ENCODE results near the gene PLIN3.
A peak's percentile ranks its signal among the peaks of the same experiment; 100 is the strongest.
"Not testable (repeated sequence)": the region's sequence is repeated elsewhere in the genome, so short reads cannot be mapped to it uniquely, and the experiment has no call there.

PLIN3 gene, protein sequence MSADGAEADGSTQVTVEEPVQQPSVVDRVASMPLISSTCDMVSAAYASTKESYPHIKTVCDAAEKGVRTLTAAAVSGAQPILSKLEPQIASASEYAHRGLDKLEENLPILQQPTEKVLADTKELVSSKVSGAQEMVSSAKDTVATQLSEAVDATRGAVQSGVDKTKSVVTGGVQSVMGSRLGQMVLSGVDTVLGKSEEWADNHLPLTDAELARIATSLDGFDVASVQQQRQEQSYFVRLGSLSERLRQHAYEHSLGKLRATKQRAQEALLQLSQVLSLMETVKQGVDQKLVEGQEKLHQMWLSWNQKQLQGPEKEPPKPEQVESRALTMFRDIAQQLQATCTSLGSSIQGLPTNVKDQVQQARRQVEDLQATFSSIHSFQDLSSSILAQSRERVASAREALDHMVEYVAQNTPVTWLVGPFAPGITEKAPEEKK

DNA sequence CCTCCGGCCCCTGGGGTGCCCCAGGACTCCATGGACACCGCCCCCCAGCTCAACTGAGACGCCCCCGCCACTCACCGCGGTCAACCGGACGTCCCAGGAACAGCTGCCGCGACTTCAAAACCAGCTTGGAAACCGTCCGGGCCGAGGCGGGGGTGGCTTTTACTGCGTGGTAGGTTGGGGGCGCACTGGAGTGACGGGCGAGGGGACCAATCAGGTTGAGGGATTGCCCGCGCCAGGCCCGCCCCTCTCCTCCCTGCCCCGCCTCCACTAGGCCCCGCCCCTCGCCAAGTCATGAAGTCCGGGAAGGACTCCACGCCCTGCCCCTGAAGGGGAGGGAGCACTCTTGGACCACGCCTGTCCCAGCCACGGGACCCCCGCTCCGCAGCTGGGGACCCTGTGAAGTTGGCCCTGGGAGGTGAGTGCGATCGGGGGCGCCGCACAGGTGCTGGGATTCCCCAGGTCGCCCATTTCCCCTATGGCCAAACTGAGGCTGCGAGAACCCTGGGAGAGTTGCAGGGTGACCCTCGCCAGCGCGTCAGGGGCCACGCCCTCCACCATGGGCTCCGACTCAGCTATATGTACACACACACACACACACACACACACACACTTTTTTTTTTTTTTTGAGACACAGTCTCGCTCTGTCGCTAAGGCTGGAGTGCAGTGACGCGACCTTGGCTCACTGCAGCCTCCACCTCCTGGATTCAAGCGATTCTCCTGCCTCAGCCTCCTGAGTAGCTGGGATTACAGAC lies at the start of gene PLIN3:
Gene PLIN3 (minus strand): TSS at position 134 of the 752 bp plus-strand sequence. CDS start 6,273 bp downstream, outside the sequence.
- DNase-seq (ENCODE audit: low spot score), result peak; percentile 90

DNA sequence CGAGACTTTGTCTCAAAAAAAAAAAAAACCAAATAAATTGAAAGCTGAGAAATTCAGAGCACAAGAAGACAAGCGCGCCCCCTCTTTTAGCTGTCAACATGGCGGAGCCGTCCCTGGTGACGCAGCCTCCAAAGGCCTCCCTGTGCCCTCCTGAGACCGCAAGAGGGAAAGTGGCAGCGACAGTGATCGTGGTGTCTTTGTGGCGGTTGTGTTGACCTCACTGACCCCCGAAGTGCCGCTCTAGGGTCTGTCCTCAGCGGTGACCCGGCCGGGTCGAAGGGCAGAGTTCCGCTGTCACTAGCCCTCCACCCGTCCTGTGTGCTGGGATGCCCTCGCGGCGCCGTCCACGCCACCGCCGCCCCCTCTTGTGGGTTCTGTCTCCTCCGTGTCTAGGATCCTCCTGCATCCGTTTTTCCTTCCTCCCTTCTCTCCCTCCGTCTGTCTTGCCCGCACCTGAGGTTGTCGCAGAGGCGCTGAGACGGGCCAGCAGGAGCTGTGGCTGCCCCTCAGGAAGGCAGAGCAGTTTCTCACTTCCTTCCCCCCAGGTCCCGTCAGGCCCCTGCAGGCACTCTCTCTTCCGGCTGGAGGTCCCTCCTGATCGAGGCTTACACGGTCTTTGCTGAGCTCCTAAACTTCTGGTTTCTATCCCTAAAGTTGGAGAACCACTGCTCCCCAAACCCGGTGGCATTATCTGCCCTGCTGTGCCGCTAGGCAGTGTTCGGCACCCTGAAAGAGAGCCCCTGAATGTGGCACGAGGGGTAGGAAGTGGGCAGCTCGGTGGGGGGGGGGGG lies 49.0 kb upstream of the PLIN3 start:
- DNase-seq (ENCODE audit: low spot score), result peak; percentile 45

DNA sequence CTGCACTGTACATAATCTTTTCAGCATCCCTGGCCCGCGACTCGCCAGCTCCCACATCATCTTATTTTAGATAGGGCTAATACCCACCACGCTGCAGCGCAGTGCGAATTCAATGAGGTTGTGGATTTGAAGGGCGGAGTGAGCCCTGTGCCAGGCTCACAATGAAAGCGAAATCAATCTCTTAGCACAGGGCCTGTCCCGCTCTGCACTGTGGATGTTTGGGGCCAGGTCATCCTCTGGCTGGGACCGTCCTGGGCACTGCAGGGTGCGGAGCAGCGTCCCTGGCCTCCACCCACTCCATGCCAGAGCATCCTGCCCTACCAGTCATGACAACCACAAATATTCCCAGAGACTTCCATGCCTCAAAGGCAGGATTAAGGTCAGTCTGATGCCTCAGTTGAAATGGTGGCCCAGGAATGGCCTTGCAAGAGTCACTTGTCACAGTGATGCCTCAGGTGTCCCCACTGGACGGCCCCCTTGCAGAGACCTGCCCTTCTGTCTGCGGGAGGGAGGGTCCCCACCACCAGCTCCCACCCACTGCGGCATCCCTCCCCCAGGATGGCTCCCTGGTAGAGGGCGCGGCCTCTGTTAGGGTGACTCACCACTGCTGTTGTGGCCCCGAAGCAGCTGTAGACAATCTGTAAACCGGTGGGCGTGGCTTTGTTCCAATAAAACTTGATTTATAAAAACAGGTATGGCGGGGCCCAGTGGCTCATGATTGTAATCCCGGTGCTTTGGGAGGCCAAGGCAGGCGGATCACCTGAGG lies 47.5 kb upstream of the PLIN3 start:
- DNase-seq (ENCODE audit: low spot score), result peak; percentile 86

DNA sequence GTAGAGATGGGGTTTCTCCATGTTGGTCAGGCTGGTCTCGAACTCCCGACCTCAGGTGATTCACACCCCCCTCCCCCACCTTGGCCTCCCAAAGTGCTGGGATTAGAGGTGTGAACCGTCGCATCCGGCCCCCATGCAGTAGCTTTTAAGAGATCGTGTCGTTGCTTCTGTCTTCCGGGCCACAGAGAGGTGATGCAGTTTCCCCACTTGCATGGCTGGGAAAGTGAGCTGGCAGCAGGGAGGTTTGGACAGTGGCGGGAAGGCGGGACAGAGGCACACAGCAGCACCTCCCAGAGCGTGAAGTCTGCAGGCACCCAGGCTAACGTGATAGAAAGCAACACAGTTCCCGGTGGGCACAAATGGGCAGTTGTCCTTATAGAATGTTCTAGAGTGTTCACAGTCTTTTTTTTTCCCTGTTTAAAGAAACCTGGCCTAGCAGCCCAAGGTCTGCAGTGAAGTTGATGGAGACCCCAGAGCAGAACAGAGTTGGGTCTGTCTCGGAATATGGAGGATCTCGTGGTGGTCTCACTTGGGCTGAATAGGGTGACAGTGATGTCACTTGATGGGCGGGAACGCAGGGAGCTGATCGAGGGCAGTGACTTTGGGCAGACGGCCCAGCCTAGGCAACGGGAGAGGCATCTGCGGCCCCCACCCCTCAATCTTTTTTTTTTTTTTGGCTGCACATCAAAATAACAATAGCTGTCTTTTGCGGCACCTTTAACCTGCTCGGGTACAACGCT lies 46.7 kb upstream of the PLIN3 start:
- peak; percentile 47 for DNase-seq (ENCODE audit: low spot score)

DNA sequence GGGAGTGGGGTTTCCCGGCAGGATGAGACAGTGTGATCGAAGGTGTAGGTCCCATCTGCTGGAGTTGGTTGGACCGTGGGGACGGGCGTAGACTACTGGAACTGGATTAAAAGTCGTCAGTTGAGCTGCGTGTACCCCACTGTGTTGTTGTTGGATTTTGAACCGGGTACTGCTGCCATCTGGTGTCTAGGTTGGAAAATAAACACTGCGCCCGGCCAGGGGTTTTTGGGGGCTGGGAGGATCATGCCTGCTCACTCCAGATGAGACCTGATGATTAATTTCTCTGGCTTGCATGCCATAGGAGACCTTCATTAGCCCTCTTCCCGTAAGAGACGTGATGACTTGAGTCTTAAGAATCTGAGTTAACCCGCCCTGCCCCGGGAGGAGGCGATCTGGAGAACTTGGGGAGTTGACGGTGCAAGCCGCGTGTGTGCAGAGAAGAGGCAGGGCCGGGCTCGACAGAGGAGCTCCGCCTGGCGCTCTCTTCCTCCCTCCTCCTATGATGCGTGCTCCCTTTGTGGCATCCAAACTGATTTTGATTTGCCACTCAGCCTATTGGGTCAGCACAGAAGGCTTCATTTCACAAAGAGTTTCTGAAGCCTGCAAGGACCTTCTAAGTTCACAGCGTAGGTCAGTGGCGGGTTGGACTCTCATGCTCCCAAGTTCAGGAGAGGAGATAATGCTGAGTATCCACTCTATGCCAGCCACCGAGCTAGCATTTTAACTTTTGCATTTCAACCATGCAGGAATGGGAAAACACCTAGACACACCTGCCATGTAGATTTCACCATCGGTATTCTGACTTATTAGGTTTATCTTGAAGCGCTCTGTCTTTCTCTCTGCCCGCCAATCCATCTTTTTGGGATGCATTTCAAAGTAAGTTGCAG lies 44.6 kb upstream of the PLIN3 start:
- peak; percentile 80 for DNase-seq (ENCODE audit: low spot score)

DNA sequence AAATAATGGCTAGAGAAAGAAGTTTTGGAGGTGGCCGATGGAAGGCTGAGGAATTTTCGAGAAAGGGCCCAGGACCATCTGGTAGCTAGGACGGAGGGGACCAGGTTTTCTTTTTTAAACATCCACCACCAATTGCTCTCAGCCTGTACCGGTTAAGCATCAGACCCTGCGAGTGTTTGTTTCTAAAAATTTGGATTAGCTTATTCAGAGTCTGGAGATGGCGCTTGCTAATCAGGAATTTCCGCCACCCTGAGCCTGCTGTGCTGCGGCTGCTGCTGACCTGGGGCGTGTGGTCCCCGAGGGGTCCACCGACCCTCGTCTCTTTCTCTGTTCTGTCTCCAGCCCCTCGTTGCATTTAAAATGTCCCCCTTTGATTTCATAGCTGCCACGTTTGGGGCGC lies 43.8 kb upstream of the PLIN3 start:
- DNase-seq (ENCODE audit: low spot score), result no peak

DNA sequence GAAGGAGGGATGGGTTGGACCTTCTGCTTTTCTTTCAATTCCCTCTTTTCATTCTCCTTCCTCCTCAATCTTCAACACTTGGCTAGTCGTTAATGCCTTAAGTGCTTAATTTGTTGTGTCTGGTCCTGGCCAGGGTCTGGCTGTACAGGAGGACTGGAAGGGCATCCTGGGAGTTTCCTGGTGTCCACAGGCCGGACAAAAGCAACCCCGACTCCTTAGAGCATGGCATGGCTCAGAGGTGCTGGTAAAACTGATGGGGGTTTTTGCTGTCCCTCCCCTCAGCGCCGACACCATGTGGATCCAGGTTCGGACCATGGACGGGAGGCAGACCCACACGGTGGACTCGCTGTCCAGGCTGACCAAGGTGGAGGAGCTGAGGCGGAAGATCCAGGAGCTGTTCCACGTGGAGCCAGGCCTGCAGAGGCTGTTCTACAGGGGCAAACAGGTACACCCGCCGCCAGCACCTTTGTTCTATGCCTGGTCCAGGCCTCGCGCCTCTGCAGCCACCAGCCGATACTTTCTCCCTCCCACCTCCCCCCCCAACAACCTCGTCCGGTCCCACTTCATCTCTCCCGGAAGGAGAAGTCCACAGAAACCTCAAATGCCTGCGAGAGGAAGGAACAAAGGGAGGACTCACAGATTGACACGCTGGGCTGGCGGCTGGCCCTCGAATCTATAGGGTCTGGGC lies 43.3 kb upstream of the PLIN3 start:
- DNase-seq (ENCODE audit: low spot score), result peak; percentile 14

DNA sequence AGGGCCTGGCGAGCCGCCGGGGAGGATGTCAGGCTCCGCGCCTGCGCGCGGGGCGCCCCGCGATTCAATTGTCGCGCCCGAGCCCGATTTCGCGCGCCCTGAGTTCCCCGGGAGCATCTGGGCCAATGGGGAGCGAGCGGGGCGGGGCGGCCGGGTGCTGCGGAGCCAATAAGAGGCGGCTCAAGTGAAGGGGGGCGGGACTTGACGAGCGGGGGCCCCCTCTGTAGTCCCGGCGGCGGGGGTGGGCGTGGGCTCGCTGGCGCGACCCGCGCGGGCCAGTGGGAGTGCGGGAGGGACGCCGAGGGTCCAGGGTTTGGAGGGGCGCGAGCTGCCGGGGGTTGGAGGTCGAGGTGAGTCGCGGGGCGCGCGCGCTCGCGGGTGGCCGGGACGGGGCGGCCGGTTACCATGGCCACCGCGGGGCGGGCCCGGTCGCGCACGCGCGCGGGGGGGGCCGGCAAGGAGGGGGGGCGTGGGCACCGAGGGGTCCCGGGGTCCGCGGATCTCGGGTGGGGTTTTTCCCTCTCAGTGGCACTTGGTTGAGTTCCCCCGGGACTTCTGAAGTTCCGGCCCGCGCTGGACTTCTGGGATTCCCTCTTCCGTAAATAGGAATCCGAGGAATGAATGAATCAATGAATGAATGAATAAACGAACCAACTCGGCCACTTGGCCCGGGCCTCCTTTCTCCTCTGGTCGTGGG lies 42.6 kb upstream of the PLIN3 start:
- peak; percentile 91 for DNase-seq (ENCODE audit: low spot score)

DNA sequence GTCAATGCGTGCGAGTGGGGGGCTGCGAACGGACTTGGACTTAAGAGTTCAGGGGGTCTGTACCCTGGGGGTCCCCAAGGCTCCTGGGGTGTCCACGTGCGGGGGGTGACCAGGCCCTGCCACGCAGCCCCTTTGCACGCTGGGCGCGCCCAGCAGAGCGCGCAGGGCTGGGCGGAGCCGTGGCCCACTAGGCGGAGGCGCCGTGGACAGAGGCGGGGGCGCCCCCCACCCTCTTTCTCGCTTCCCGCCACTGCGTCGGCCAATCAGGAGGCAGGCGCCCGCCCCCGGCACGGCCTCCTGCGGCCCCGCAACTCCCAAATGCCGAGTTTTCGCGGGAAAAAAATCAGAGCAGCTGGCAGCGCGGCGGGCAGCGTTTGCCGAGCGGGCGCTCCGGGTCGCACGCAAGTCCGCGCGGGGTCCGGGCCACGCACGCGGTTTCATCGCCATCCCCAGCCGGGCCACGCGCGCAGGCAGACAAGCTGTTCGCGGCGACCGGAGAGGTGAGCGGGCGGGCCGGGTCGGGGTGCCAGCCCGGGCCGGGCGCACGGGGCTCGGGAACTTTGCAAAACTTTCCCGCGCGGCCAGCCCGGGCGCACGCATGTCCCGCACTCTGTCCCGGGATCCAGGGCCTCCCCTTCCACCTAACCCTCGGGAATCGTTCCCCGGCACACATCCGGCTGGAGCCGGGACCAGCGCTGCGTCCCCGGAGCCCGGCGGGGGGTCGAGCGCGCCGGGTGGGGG lies 41.9 kb upstream of the PLIN3 start, which contains the start of gene UHRF1:
Gene UHRF1 (plus strand): TSS at position 346 of the 741 bp plus-strand sequence. CDS start 1,385 bp downstream, outside the sequence.
- DNase-seq (ENCODE audit: low spot score), result no peak

DNA sequence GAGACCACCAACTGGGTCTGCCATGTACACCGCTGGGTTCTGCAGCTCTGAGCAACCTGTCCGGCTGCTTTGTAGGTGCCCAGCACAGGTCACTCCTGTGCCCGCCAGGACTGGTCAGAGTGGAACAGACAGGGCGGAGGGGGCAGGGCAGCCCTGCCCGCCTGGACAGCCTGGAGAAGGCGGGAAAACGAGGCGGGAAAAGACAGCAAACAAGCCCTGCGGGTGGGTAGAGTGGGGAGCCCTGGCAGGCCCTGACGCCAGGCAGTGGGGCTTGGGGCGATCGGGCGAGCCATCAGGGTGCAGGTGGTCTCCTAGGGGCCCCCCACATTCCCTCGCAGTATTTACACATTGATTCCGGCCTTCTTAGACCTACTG lies 41.3 kb upstream of the PLIN3 start:
- no peak for DNase-seq (ENCODE audit: low spot score)

DNA sequence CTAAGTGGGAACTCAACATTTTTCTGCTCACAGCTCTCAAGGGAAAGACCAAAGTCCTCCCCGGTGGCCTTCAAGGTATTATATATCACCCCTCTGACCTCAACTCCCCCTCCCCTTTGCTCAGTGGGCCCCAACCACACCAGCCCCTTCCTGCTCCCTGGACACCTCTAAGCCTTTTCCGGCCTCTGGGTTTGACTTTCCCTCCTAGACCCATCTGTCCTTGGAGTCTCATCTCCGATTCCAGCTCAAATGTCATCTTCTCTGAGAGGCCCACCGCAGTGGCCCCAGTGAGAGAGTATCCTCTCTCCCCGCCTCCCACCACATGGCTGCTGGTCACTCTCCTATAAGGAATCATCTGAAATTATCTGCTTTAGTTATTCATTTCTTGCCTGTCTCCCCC lies 40.9 kb upstream of the PLIN3 start:
- DNase-seq (ENCODE audit: low spot score), result no peak

DNA sequence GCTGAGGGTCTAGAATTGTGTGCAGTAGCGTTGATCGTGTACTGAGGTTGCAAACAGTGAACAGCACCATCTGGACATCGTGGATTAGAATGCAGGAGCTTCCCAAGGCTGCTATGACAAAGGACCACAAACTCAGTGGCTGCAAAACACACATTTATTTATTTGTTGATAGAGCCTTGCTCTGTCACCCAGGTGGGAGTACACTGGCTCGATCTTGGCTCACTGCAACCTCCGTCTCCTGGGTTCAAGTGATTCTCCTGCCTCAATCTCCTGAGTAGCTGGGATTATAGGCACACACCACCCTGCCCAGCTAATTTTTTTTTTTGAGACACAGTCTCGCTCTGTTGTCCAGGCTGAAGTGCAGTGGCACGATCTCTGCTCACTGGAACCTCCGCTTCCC lies 39.5 kb upstream of the PLIN3 start:
- DNase-seq (ENCODE audit: low spot score), result no peak

DNA sequence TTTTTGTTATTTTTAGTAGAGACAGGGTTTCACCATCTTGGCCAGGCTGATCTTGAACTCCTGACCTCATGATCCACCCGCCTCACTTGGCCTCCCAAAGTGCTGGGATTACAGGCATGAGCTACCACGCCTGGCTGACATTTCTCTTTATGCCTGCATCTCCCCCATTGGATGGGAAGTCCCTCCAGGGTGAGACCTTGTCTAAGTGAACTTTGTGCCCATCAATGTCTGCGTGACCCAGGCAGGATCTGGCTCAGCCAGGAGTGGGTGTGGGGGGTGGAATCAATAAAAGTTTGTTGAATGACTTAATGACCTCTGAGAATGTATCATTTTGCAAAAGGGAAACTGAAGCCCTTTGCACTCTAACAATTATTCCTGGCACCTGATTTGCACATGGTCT lies 37.0 kb upstream of the PLIN3 start:
- no peak for DNase-seq (ENCODE audit: low spot score)

DNA sequence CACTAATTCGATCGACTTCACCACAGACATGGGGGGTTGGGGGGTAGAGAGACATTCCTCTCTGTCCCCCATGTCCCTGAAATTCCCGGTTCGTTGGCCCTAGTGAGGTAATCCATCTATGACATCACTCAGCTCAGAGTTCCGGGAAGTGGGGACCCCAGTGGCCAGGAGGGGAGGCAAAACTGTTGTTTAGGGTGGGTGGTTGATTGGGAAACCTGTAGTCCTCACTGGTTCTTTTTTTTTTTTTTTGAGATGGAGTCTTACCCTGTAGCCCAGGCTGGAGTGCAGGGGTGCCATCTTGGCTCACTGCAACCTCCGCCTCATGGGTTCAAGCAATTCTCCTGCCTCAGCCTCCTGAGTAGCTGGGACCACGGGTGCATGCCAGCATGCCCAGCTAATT lies 35.3 kb upstream of the PLIN3 start, which contains the start of gene ARRDC5:
Gene ARRDC5 (minus strand): TSS at position 101 of the 400 bp plus-strand sequence. CDS start 71 bp downstream, at position 30.
- no peak for DNase-seq (ENCODE audit: low spot score)

DNA sequence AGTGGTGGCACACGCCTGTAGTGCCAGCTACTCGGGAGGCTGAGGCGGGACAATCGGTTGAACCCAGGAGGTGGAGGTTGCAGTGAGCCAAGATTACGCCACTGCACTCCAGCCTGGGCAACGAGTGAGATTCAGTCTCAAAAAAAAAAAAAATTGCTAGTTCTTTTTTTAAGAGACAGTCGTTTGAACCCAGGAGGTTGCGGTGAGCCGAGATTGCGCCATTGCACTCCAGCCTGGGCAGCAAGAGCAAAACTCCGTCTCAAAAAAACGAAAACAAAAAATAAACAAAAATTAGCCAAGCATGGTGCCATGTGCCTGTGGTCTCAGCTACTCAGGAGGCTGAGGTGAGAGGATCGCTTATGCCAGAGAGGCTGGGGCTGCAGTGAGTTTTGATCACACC lies 33.4 kb upstream of the PLIN3 start:
- not testable (repeated sequence) for DNase-seq (ENCODE audit: low spot score)

DNA sequence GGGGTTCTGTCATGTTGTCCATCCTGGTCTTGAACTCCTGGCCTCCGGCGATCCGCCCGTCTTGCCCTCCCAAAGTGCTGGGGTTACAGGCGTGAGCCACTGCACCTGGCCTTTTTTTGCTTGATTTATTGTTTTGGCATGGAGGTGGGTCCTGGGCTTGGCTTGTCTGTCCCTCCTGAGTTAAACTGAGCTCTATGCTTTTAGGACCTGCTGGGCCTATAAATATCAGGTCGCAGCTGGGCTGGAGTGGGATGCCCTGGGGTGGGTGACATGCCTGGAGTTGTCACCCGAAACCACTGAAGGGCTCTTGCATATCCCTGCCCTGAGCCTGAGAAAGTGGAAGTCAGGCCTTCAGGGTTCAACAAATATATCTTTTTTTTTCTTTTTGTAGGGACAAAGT lies 29.7 kb upstream of the PLIN3 start:
- DNase-seq (ENCODE audit: low spot score), result no peak

DNA sequence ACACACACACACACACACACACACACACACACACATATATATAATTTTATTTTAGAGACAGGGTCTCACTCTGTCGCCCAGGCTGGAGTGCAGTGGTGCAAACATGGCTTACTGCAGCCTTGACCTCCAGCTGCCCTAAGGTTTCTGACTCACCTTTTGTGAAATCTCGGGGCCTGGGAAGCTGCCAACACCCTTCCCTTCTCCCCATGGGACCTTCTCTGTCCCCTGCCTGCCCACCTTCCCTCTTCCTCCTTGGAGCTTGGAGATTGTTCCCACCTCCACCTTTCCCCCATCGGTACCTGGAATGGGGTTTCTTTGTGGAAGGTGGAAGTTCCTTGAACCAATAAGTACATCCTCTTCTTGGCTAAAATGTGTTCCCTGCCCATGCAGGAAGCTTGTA lies 28.9 kb upstream of the PLIN3 start:
- no peak for DNase-seq (ENCODE audit: low spot score)

DNA sequence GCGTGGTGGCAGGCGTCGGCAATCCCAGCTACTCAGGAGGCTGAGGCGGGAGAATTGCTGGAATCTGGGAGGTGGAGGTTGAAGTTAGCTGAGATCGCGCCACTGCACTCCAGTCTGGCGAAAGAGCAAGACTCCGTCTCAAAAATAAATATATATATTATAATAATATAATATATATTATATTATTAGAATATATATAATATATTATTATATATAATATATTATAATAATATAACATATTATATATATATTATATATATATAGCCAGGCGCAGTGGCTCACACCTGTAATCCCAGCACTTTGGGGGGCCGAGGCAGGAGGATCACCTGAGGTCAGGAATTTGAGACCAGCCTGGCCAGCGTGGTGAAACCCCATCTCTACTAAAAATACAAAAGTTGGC lies 25.5 kb upstream of the PLIN3 start:
- not testable (repeated sequence) for DNase-seq (ENCODE audit: low spot score)

All from CD4-positive, alpha-beta T cell treated with Interleukin-2 at 100 ng/mL for 4 hours (primary cell).